SKM-1 treated with dmso at 0.1 percent for 144 hours (cell line): ENCODE measurements around the gene LRRC75B.

Experiments used
- DNase-seq: peaks from one replicate; lab custom pipeline; 2025; ENCODE audit not compliant: unreplicated experiment; lab: John Stamatoyannopoulos, UW

The LRRC75B gene

DNA sequence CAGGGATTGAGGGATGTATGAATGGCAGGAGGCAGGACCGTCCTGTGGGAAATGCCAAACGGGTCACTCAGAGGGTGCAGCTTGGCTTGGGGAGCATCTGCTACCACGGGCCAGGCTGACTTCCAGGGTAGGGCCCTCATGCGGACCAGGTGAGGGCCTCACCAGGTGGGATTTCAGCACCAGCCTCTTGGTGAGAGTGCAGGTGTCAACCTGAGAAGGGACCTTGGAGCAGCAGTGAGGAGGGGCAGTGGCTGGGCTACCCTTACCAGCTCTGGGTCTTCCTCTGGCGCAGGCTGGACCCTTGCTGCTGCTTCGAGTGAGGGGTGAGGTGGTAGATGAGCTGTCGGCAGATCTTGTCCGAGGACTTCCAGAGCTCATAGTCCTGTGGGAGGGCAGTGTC, 4.9 kb downstream of the LRRC75B start:
- DNase-seq, result no peak

DNA sequence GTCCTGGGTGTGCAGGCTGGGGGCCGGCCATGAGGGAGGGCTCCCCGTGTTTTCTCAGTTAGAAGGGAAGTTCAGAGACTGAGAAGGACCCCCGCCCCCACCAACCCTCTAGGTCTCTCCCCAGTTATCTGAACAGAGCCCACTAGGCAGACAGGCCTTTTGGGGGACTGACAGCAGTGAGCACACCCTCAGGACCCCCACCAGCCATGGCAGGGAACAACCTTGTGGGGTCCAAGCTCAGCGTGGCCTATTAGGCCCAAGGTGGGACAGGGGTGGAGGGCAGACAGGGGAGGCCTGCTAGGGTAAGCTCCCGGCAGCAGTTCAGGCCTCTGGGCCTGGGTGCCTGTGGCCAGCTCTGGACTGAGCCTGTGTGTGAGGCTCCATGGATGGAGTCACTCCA, 5.6 kb downstream of the LRRC75B start:
- DNase-seq, result no peak

DNA sequence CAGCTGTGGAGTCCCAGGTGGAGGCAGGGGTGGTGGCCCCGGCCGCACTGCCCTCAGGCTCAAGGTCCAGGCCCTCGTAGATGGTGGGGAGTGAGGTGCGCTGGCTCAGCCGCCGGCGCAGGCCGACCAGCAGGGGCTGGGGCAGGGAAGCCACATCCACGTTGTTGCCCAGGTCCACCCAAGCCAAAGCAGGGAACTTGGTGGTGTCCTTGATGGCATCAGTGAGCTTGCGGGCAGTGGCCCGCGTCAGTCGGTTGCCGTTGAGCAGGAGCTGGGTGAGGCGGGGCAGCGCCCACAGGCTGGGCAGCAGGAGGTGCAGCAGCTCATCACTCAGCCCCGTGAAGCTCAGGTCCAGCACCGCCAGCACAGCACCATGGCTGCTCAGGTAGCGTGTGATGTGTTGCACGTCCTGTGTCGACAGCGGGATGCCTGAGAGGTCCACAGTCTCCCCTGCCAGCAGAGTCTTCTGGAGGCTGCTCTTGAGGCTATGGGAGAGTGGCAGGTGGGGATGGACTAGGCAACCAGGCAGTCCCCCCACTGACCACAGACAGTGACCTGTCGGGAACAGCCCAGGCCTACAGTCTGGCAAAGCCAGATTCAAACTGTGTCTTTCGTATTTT, 6.8 kb downstream of the LRRC75B start:
- no peak for DNase-seq

DNA sequence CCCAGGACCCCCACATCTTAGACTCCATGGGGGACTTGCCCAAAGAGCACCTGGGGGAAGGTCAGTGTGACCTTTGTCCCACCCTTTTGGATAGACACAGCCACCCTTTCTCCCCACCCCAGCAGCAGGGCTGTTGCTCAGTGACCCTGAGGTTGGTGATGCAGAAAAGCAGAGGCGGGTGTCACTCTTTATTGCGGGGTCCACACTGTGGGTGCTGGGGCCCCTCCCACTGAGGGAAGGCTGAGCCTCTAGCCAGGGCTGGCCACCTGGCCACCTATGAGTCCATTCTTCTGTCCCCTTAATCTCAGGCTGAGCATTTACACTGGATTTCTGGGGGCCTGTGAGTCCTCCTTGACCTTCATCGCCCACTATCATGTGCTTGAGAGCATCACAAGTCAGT, 7.4 kb downstream of the LRRC75B start:
- DNase-seq, result no peak

- DNase-seq, result no peak
Observed at GRCh38 chr22:24584871-24585411, 7.9 kb downstream of the LRRC75B start.

- no peak for DNase-seq
Observed at GRCh38 chr22:24584166-24584790, 8.6 kb downstream of the LRRC75B start.

DNA sequence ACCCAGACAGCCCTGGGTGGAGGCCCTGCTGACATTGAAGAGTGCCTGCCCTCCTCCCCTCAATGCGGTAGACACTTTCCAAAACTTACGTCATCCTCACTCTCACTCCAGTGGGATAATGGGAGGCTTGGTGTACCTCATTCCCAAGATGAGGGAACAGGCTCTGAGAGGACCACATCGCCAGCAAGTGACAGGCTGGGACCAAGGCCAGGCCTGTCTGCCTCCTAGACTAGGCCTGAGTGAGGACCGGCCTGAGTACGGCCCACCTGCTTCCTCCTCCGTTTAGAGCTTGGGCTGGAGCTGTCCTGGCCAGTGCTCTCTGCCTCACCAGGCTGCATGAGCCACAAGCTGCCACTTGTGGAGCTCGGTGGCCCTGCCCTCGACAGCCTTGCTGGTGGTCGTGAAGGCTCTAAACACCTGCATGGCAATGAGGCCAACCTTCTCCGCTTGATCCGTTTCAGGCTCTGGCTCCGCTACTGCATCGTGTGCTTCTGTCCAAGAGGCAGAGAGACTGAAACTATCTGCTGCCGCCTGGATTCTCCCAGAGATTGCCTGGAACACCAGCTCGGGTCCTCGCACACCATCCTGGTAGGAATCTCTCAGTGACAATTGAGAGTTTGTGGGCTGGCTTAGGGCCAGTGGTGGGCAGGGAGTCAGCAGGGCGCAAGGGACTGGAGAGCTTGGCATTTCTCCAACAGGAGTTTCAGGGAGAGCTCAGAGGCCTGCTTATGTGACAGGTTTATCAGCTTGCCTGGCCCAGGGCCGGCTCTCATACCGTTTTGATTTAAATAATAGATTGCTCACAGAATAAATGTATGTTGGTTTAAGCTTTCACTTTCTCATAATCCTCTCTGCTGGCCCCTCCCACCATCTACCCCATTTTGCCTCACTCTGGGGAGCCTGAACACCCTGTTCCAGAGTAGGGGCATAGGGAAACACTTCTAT, 9.4 kb downstream of the LRRC75B start:
- no peak for DNase-seq

DNA sequence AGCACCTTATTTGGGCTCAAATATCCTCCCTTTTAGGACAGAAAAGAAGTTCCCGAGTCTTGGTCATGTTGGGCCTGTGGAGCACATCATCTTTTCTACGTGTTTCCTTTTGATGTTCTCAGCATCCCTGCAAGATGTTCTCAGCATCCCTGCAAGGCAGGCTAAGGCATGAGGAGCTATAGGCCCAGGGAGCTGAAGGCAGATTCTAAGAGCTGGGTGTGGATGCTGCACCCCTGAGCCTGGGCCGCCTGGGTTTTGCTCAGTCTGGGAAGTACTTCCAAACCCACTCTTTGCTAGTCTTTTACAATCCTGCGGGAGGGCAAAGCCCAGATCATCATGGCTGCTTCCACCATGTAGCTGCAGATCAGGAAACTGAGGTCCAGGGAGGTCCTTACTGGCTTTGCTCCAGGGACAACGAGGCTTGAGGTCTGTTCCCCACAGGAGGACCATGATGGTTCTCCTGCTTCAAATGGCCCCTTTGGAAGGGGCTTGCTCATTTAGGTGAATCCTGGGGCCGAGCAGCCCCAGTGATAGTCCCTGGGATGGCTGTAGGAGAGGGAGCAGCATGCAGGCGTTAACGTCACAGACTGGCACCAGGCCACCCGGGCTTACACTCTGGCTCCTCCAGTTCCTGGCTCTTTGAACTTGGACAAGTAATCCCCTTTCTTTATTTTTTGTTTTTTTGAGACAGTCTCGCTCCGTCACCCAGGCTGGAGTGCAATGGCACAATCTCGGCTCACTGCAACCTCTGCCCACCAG, 10.6 kb downstream of the LRRC75B start:
- DNase-seq, result no peak

DNA sequence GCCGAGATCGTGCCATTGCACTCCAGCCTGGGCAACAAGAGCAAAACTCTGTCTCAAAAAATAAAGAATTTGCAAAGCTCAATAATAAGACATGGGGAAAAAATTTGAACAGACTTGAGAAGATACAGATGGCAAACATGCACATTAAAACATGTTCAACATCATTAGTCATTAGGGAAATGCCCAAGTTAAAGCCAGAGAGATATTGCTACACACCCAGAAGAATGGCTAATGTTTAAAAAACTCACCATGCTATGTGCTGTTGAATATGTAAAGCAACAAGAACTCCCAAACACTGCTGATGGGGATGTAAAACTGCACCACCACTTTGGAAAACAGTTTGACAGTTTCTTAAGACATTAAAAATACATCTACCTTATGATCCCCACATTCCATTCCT, 12.6 kb downstream of the LRRC75B start:
- no peak for DNase-seq

DNA sequence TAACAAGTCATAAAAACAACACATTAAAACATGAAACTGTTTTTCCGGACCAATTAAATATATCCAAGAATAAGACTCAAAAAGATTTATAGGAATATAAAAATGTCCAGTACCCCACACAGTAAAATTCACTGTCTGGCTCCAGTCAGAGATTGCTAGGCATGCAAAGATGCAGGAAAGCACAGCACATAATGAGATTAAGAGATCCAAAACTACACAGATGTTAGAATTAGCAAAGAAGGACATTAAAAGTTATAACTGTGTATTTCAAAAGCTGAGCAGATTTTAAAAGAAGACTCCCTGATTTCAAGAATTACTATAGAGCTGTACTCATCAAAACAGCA, 13.6 kb downstream of the LRRC75B start:
- DNase-seq, result no peak

GRCh38 chr22:24578355-24579257, 14.3 kb downstream of the LRRC75B start:
- no peak for DNase-seq

GRCh38 chr22:24576778-24577177, 16.1 kb downstream of the LRRC75B start:
- no peak for DNase-seq

GRCh38 chr22:24571266-24571665, 21.6 kb downstream of the LRRC75B start:
- DNase-seq, result no peak

DNA sequence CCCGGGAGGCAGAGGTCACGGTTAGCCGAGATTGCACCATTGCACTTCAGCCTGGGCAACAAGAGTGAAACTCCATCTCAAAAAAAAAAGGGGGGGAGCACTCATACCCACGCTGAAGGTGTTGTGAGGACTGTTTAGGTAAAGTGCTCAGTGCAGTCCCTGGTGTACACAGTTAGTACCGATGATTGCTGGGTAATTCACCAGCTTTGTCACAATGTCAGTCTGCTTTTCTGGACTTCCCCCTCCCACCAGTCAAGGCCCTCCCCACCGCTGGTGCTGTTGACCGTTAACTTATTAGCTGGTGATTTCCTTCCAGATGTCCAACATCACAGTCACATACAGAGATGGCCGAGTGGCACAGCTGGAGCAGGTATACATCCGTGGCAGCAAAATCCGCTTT, 25.2 kb downstream of the LRRC75B start:
- DNase-seq, result no peak

- DNase-seq, result no peak
Observed at GRCh38 chr22:24566899-24567511, 25.9 kb downstream of the LRRC75B start.

- no peak for DNase-seq
Observed at GRCh38 chr22:24565077-24565476, 27.8 kb downstream of the LRRC75B start.

- no peak for DNase-seq
Observed at GRCh38 chr22:24564376-24565058, 28.4 kb downstream of the LRRC75B start.

GRCh38 chr22:24563246-24563645, 29.6 kb downstream of the LRRC75B start:
- DNase-seq, result no peak

DNA sequence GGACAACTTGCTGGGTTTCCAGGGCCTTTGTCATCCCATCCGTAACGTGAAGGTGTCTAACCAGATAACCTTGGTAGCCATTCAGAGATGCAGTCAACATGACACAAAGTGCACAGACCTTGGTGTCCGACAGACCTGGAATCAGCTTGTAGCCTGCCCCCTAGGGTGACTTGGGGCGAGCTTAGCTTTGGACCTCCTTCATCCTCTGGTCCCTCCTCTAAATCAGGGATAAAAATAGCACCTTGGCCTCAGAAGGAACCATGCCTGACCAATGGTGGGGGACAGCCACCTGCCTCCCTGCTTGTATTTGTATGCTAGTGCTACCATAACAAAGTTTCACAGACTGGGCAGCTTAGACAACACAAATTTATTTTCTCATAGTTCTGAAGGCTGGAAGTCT, 33.4 kb downstream of the LRRC75B start:
- no peak for DNase-seq
